ENCODE measurements around the gene PPP6R2.

Gene PPP6R2

GRCh38 chr22:50371101-50371648, 28.0 kb downstream of the PPP6R2 start:
- TF ChIP-seq GATA3 (IDR thresholded peaks at IDR 0.05; ENCODE audit: low read depth, low read length): no peak
- TF ChIP-seq GATA2 (IDR thresholded peaks at IDR 0.05; ENCODE audit: low read depth, low read length): no peak

GRCh38 chr22:50376085-50376651, 33.0 kb downstream of the PPP6R2 start:
- TF ChIP-seq GATA3 (IDR thresholded peaks at IDR 0.05; ENCODE audit: low read depth, low read length) (no peak), GATA2 (IDR thresholded peaks at IDR 0.05; ENCODE audit: low read depth, low read length) (no peak)

GRCh38 chr22:50396751-50397370, 53.7 kb downstream of the PPP6R2 start:
- TF ChIP-seq GATA3 (IDR thresholded peaks at IDR 0.05; ENCODE audit: low read depth, low read length) (no peak), GATA2 (IDR thresholded peaks at IDR 0.05; ENCODE audit: low read depth, low read length) (no peak)

- TF ChIP-seq GATA2 (IDR thresholded peaks at IDR 0.05; ENCODE audit: low read depth, low read length) (no peak), GATA3 (IDR thresholded peaks at IDR 0.05; ENCODE audit: low read depth, low read length) (no peak)
These were observed 55.9 kb downstream of the PPP6R2 start for GRCh38 chr22:50398831-50399648.

GRCh38 chr22:50399751-50400331, 56.7 kb downstream of the PPP6R2 start:
- TF ChIP-seq GATA2 (IDR thresholded peaks at IDR 0.05; ENCODE audit: low read depth, low read length) (no peak), GATA3 (IDR thresholded peaks at IDR 0.05; ENCODE audit: low read depth, low read length) (no peak)

GRCh38 chr22:50400406-50400805, 57.3 kb downstream of the PPP6R2 start:
- TF ChIP-seq GATA3 (IDR thresholded peaks at IDR 0.05; ENCODE audit: low read depth, low read length) (no peak), GATA2 (IDR thresholded peaks at IDR 0.05; ENCODE audit: low read depth, low read length) (no peak)

GRCh38 chr22:50400931-50401330, 57.8 kb downstream of the PPP6R2 start:
- TF ChIP-seq GATA3 (IDR thresholded peaks at IDR 0.05; ENCODE audit: low read depth, low read length): no peak
- no peak for TF ChIP-seq GATA2 (IDR thresholded peaks at IDR 0.05; ENCODE audit: low read depth, low read length)

GRCh38 chr22:50401907-50402306, 58.8 kb downstream of the PPP6R2 start:
- TF ChIP-seq GATA2 (IDR thresholded peaks at IDR 0.05; ENCODE audit: low read depth, low read length) (no peak), GATA3 (IDR thresholded peaks at IDR 0.05; ENCODE audit: low read depth, low read length) (no peak)

GRCh38 chr22:50403701-50404101, 60.6 kb downstream of the PPP6R2 start:
- TF ChIP-seq GATA2 (IDR thresholded peaks at IDR 0.05; ENCODE audit: low read depth, low read length) (no peak), GATA3 (IDR thresholded peaks at IDR 0.05; ENCODE audit: low read depth, low read length) (no peak)

- no peak for TF ChIP-seq GATA2 (IDR thresholded peaks at IDR 0.05; ENCODE audit: low read depth, low read length)
- no peak for TF ChIP-seq GATA3 (IDR thresholded peaks at IDR 0.05; ENCODE audit: low read depth, low read length)
These were observed 63.5 kb downstream of the PPP6R2 start for GRCh38 chr22:50406416-50407170.

GRCh38 chr22:50408311-50408710, 65.2 kb downstream of the PPP6R2 start:
- TF ChIP-seq GATA2 (IDR thresholded peaks at IDR 0.05; ENCODE audit: low read depth, low read length): no peak
- no peak for TF ChIP-seq GATA3 (IDR thresholded peaks at IDR 0.05; ENCODE audit: low read depth, low read length)

- TF ChIP-seq GATA3 (IDR thresholded peaks at IDR 0.05; ENCODE audit: low read depth, low read length): no peak
- no peak for TF ChIP-seq GATA2 (IDR thresholded peaks at IDR 0.05; ENCODE audit: low read depth, low read length)
These were observed 71.5 kb downstream of the PPP6R2 start for GRCh38 chr22:50414476-50415248.

- no peak for TF ChIP-seq GATA3 (IDR thresholded peaks at IDR 0.05; ENCODE audit: low read depth, low read length)
- TF ChIP-seq GATA2 (IDR thresholded peaks at IDR 0.05; ENCODE audit: low read depth, low read length): no peak
These were observed 72.3 kb downstream of the PPP6R2 start for GRCh38 chr22:50415426-50415825.

Measured in SH-SY5Y (cell line).